ENCODE measurements around the gene TRH.

TRH gene

DNA sequence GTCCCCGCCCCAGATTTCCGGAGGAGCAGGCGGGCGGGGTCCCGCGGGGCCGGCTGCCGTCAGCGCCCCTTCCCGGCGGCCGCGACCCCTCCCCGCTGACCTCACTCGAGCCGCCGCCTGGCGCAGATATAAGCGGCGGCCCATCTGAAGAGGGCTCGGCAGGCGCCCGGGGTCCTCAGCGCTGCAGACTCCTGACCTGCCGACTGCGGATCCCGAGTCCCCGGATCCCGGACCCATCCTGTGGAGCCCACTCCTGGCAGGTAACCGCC lies at the start of gene TRH:
TSS of gene TRH (plus strand) at position 157 of the 269 bp plus-strand sequence. CDS start 1,097 bp downstream, outside the sequence.
- no peak for DNase-seq (ENCODE audit: low spot score)

GRCh38 chr3:129927072-129927471 lies 47.4 kb upstream of the TRH start:
- DNase-seq (ENCODE audit: low spot score): no peak

DNA sequence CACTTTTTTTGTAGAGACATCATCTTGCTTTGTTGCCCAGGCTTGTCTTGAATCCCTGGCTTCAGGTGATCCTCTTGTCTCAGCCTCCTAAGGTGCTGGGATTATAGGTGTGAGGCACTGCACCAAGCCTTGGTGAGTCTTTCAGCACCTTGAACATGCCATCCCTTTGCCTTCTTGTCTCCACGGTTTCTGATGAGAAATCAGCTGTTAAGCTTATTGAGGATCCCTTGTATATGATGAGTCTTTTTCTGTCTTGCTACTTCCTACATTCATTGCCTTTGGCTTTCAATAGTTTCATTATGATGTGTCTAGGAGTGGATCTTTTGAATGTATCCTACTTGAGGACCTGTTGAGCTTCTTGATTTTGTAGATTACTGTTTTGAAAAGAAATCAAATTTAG lies 45.1 kb upstream of the TRH start:
- DNase-seq (ENCODE audit: low spot score): no peak

DNA sequence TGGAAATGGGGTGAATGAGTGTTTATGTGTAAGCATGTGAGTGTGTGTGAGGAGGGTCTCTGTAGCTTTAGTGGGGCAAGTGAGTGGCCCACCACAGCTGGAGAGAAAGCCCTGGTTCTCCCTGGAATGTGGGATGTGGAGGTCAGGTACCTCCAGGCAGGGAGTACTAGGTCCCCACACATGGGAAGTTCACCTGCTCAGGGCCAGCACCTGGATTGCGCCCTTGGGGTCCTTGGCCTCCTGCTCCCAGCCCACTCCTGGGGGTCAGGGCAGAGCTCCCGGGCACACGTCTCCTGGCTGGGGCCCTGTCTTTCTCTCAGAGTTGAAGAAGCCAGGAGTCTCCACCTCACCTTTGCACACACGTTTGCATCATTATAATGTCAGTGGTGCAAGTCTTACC lies 41.0 kb upstream of the TRH start:
- no peak for DNase-seq (ENCODE audit: low spot score)

GRCh38 chr3:129934234-129935123 lies 40.0 kb upstream of the TRH start:
- DNase-seq (ENCODE audit: low spot score): no peak

DNA sequence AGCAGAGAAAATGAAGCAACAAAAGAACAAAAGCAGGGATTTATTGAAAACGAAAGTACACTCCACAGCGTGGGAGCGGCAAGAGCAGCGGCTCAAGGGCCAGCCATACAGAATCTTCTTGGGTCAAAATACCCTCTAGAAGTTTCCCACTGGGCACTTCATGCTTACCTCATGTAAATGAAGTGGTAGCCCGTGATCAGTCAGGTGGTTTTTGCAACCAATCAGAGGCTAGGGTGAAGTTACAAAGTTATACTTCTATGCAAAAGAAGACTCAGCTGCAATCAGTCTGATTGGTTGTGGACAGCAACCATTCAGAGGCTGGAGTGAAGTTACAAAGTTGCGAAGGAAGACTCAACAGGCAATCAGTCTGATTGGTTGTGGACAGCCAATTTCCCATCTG lies 37.8 kb upstream of the TRH start:
- no peak for DNase-seq (ENCODE audit: low spot score)

GRCh38 chr3:129937717-129938116 lies 36.8 kb upstream of the TRH start:
- DNase-seq (ENCODE audit: low spot score): no peak

GRCh38 chr3:129938140-129938930 lies 36.2 kb upstream of the TRH start:
- no peak for DNase-seq (ENCODE audit: low spot score)

DNA sequence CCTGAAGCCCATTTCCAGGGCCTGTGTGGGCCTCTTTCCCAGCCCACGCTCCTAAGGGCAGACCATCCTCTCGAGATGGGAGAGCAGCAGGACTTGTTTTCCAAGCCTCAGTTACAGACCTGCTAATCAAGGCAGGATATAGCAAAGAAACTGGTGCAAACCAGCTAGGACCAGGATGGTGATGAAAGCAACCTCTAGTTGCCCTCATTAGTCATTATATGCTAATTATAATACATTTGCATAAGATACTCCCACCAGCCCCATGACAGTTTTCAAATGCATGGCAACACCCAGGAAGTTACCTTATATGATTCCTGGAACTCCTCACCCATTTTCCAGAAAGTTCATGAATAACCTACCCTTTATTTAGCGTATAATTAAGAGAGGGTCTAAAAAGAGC lies 34.4 kb upstream of the TRH start:
- no peak for DNase-seq (ENCODE audit: low spot score)

DNA sequence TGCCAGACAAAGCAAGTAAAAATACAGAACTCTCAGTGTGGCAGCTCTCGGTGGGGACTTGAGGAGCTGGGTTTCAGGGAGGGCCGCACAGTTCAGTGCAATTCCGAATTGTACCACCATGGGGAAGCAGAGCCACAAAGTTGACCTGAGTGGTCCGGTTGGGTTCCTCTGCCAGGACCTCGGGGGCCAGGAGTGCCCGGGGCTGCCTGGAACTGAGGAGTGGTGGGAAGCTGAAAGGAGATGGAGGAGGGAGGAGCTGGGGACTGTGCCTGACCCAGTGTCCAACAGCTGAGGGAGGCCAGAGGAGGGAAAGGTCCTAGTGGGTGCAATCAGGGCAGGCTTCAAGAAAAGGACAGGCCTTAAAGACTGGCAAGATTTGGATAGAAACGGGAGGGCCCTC lies 32.2 kb upstream of the TRH start:
- DNase-seq (ENCODE audit: low spot score): peak; percentile 78

- no peak for DNase-seq (ENCODE audit: low spot score)
Measured at GRCh38 chr3:129943020-129943419, 31.5 kb upstream of the TRH start.

GRCh38 chr3:129944709-129945108 lies 29.8 kb upstream of the TRH start:
- no peak for DNase-seq (ENCODE audit: low spot score)

DNA sequence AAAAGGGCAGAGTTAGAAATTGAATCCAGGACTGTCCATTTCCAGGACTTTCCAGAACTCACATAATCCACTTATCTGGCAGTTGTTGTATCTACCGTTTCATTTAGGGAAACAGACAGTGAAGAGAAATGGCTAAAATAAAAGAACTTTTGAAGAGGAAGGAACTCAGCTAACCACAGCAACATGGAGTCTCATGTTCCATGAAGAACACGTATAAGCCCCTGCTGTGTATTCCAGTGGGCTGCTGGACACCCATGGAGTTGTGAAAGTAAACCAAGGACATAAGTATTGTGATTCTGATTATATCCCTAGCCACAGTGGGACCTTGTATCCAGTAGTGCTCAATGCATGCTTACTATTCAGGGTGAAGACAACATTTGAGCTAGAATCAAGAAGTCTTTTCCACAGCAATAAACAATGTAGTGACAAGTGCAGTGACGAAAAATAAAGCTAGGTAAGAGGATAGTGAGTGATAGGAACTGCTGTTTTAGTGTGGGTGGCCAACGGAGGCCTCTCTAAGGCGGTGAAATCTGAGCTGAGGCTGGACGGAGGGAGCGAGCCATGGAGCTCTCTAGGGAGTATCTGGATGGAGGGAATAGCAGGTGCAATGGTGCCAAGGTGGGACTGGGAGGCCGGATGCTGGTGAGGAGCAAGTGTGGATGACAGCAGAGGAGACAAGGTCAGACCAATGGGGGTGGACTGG lies 26.8 kb upstream of the TRH start:
- DNase-seq (ENCODE audit: low spot score): no peak

GRCh38 chr3:129950318-129951046 lies 24.0 kb upstream of the TRH start:
- DNase-seq (ENCODE audit: low spot score): no peak

DNA sequence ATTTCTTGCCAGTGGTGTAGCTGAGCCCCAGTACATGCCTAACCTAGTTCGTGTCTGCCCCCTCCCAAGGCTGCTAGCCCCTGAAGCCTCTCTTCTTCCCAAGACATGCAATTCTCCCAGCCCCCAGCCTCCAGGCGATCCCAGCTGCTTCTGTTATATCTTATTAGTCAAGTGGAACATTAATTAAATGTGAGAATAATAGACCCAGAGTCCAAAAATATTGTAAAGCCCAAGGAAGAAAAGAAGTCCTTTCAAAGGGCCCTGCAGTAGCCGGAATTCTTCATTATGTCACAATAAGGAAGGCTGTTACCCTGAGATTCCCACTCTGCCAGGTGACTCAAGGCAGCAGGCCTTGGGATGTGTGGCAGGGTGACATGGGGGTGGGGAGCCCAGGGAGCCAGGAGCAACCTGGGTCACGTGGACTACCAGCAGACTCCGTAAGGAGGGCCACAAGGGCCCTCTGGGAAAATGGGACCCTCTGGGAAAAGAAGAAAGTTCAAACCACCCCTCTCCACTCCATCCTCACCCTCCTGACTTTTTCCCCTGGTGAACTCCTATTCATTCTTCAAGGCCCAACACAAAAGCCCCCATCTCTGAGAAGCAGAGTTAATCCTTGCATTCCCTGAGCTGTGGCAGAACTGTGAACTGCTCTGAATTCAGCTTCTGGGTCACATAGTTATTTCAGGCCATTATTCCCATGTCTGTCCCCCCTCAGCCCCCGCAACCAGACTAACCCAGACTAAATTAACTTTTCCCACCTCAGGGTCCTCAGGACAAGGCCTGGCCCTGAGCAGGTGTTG lies 21.8 kb upstream of the TRH start:
- DNase-seq (ENCODE audit: low spot score): no peak

GRCh38 chr3:129953621-129954020 lies 20.9 kb upstream of the TRH start:
- no peak for DNase-seq (ENCODE audit: low spot score)

DNA sequence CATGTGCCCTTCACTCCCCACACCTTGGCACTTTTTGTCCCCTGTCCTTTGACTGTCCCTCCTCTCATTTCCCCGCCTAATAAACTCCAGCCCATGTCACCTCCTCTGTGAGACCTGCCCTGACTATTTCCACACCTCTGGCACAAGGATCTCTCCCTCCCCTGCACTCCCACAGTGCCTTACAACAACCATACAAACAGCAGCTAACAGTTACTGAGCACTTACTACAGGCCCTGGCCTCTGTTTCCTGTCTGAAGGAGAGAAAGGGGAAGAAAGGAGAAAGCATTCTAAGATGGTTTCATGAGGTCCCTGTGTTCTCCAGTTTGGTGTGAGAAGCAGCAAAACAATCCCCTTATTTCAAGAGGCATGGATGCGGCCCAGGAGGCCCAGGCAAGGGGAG lies 20.0 kb upstream of the TRH start:
- no peak for DNase-seq (ENCODE audit: low spot score)

DNA sequence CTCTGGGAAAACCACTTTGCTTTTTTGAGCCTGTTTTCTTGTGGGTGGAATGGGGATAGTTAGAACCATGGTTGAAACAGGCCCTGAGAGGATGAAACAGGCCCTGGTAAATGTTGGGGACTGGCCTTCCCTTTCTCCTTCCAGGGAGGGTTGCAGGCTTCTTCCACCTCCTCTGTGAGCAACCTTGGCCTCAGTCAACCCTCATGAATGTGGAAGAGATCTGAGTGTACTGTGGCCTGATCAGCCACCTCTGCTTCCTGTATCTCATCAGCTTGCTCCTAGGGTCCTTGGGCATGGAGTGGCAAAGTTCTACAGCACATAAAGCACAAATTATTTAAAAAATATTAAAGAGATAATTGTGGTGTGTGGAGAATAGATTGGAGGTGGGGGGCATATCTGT lies 17.6 kb upstream of the TRH start:
- no peak for DNase-seq (ENCODE audit: low spot score)

DNA sequence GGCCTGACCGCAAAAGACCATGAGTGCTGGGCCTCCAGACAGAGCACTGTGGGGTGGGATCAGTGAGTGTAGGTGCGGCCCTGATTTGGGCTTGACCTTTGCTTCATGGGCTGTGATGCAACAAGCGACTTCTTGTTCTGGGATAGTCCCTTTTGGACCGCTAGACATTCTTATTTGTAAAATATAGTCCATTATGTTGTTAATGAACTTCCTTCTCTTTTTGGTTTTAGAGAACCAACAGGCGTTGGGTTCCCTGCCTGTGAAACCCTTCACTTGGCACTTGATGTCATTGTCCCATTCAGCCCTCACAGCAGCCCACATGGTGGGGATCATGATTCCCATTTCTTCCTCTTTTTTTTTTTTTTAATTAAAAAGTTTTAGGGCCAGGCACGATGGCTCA lies 15.8 kb upstream of the TRH start:
- no peak for DNase-seq (ENCODE audit: low spot score)

DNA sequence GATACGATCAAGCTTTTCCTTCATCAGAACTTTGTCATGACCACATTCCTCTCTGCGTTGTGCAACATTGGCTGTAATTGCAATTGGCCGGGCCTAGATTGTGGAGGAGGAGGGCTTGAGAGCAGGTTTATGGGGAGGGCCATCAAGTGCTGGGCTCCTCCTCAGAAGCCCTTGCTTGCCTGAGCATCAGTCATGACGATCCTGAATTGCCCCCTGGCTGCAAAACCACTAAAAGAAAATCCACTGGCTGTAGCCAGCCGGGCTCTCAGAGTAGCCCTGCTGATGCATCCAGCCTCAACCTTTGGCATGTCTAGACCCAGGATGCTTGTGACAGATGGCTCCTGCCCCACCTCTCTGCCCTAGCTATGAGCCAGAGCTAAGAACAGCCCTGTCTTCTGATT lies 13.4 kb upstream of the TRH start:
- no peak for DNase-seq (ENCODE audit: low spot score)

- no peak for DNase-seq (ENCODE audit: low spot score)
Measured at GRCh38 chr3:129962600-129962999, 11.9 kb upstream of the TRH start.
